ENCODE measurements around the gene UNC13A. TPM values are rescaled to one million over a fixed set of nuclear protein-coding genes. Genes with fewer than 3 reads are reported as not detected.

Gene UNC13A
- total RNA-seq, 6 experiments from 2014 or later: 0.02 TPM; not detected in 5

DNA sequence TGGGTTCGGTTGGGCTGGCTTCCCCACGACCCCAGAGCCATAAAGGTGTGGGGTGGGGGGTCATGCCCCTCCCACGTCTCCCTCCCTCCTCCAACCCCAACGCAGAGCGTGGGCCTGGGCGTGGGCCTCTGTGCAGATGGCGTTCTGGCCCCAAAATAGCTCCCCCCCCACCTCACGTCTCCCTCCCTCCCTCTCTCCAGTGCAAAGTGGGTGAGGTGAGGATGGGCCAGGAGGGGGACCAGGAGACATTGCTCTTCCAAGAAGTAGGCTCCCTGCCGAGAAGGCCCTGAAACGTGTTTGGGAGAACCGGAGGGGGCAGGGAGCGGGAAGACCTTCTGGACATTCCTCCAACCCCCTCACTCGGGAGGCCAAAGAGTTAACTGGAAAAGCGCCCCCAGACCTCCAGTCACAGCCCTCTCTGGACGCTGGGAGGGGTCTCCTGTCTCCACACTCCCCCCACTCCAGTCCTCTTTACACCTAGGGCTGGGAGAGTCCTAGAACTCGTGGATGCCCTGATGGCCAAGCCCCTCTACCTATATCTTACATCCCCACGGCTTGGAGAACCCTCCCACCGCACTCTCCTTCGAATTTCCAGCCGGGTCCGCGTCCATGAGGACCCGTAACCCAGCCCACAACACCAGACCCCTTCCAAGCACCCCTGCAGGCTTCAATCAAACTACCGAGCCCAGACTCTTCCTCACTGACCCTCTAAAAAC lies 855 bp downstream of the UNC13A start:
- no peak for DNase-seq
- Histone ChIP-seq H3K4me3 (no peak overlapping the region), H3K27me3 (peaks cover 0 to 11% of the 10 kb centered on the region in 2 donors), H3K36me3 (no peaks in the 10 kb centered on the region), H3K27ac (no peak overlapping the region), H3K9me3 (no peaks in the 10 kb centered on the region), H3K4me1 (no peaks in the 10 kb centered on the region)
- TF ChIP-seq, protein P1, sequence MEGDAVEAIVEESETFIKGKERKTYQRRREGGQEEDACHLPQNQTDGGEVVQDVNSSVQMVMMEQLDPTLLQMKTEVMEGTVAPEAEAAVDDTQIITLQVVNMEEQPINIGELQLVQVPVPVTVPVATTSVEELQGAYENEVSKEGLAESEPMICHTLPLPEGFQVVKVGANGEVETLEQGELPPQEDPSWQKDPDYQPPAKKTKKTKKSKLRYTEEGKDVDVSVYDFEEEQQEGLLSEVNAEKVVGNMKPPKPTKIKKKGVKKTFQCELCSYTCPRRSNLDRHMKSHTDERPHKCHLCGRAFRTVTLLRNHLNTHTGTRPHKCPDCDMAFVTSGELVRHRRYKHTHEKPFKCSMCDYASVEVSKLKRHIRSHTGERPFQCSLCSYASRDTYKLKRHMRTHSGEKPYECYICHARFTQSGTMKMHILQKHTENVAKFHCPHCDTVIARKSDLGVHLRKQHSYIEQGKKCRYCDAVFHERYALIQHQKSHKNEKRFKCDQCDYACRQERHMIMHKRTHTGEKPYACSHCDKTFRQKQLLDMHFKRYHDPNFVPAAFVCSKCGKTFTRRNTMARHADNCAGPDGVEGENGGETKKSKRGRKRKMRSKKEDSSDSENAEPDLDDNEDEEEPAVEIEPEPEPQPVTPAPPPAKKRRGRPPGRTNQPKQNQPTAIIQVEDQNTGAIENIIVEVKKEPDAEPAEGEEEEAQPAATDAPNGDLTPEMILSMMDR (IDR thresholded peaks at IDR 0.05): no peak
- TF ChIP-seq POLR2A (IDR thresholded peaks at IDR 0.05): no peak
- 3% methylated on average over 13 of the region's 24 CpGs for WGBS (ENCODE audit: insufficient coverage, low coverage, low lambda C conversion rate, missing lambda C conversion rate)
- ATAC-seq: no peak
- intact Hi-C loops (cut with DNase I): no loop called here

DNA sequence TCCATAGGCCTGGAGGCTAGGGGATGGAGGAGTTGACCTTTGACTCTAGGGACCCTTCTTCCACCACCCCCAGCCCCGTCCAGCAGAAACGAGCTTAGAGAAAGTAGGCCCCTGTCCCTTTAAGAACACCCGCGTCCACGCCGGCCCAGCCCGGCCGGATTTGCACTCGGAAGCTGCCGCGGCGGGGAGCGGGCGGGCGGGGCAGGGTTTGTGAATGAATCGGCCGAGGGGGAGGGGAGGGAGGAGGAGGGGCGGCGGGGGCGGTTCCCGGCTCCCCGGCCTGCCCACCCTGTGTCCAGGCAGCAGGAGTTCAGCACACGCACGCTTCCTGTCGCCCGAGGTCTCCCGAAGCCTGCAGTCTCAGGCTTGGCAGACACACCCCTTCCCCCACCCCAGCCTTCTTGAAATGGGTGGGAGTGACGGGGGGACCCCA lies 1.5 kb downstream of the UNC13A start:
- H3K9me3 ChIP-seq: no peaks in the 10 kb centered on the region
- WGBS (ENCODE audit: insufficient coverage, low coverage, low lambda C conversion rate, missing lambda C conversion rate): 0% methylated on average over 16 of the region's 28 CpGs
- intact Hi-C loops (cut with DNase I): no loop called here
- H3K27me3 ChIP-seq: peaks cover 0 to 11% of the 10 kb centered on the region in 2 donors
- no peak overlapping the region for H3K27ac ChIP-seq
- H3K4me3 ChIP-seq: no peak overlapping the region
- TF ChIP-seq, protein P1 (IDR thresholded peaks at IDR 0.05): no peak
- no peak for TF ChIP-seq POLR2A (IDR thresholded peaks at IDR 0.05)
- peak; percentile 43 to 70 (median 52) for ATAC-seq
- peak in 1 of 3 donors; percentile 56 for DNase-seq
- H3K36me3 ChIP-seq: no peaks in the 10 kb centered on the region
- no peaks in the 10 kb centered on the region for H3K4me1 ChIP-seq

DNA sequence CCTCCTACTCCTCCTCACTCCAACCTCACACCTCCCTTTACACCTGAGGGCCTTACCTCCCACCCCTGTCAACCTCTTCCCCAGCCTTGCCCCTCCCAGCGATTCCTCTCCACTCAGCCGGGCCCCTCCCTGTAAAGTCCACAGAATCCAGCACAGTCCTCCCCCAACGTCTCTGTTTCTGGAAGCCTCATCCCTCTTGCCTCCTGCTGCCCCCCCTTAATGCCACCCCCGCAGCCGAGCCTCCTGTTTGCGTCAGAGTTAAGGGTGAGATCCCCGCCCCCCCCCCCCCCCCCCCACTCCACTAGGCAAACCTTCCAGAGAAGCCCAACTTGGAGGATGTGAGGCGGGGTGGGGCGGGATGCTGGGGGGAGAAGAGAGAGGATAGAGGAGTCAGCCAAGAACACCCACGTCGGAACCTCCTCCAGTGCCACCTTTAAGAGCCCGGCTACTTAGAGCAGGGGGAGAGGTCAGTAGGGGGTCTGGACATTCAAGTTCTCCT lies 2.1 kb downstream of the UNC13A start:
- 4% methylated on average over 8 of the region's 12 CpGs for WGBS (ENCODE audit: insufficient coverage, low coverage, low lambda C conversion rate, missing lambda C conversion rate)
- Histone ChIP-seq H3K4me1 (no peaks in the 10 kb centered on the region), H3K9me3 (no peaks in the 10 kb centered on the region), H3K27ac (no peak overlapping the region), H3K4me3 (no peak overlapping the region), H3K36me3 (no peaks in the 10 kb centered on the region), H3K27me3 (peaks cover 0 to 11% of the 10 kb centered on the region in 2 donors)
- TF ChIP-seq, protein P1 (IDR thresholded peaks at IDR 0.05): no peak
- no peak for TF ChIP-seq POLR2A (IDR thresholded peaks at IDR 0.05)
- peak in 3 of 4 donors; percentile 11 to 63 (median 28) for ATAC-seq
- intact Hi-C loops (cut with DNase I): no loop called here
- DNase-seq: no peak

DNA sequence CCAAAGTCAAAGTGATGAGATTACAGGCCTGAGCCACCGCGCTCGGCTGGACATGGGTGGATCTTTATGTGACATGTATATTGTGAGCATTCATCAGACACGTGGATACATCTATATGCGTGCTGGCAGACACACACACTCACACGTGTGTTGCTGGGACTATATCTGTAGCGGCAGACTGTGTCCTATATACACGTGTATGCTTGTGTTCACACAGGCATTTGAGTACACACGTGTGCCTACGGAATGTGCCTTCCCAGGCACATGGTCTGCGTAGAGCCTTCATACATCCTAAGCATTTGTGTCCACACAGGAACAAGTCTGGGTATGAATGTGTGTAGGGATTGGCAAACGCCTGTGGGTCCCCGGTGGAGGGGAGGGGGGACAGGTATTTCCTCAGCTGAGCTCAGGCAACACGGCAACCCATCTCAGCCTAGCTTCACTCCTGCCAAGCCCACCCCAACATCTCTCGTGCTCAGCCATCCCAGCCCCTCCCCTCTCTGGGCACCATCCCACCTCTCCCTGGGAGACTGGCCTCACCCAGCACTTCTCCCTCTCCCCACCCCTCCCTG lies 2.6 kb downstream of the UNC13A start:
- WGBS (ENCODE audit: insufficient coverage, low coverage, low lambda C conversion rate, missing lambda C conversion rate): 54% methylated on average over 8 of the region's 15 CpGs
- H3K4me3 ChIP-seq: no peak overlapping the region
- H3K36me3 ChIP-seq: no peaks in the 10 kb centered on the region
- no peak for ATAC-seq
- H3K27ac ChIP-seq: no peak overlapping the region
- DNase-seq: no peak
- TF ChIP-seq, protein P1 (IDR thresholded peaks at IDR 0.05): no peak
- TF ChIP-seq POLR2A (IDR thresholded peaks at IDR 0.05): no peak
- H3K9me3 ChIP-seq: no peaks in the 10 kb centered on the region
- peaks cover 0 to 11% of the 10 kb centered on the region in 2 donors for H3K27me3 ChIP-seq
- no peaks in the 10 kb centered on the region for H3K4me1 ChIP-seq
- intact Hi-C loops (cut with DNase I): no loop called here
